ENCODE results near the gene UGT3A1.

Gene UGT3A1

DNA sequence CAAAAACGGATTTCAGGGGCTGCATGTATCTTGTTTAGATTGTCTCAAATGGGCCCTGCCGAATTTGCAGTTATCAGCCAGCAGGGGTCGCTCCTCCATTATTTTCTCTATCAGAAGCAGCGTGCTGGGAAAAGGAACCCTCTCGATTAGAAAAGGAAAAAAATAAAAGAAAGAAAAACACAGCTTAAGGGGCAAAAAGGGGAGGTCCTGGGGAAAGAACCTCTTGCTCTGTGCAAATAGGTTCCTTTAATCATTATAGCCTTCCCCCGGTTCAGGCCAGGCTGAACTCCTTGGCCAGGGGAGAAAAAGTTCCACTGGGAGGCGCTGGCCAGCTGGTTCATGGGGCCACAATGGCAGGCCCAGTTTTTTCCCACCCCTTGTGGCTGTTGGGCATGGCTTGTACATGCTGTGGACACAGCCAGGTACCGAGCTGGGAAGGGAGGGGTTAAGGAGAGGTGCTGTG is 27.8 kb downstream of the UGT3A1 start:
- Histone ChIP-seq H3K27me3 (ENCODE audit: control insufficient read depth in 5 of 5, insufficient read depth in 4 of 5, low read length in 5 of 5) (no peaks in the 10 kb centered on the region), H3K27ac (ENCODE audit: low read depth, low read length) (no peak overlapping the region), H3K36me3 (ENCODE audit: control insufficient read depth in 5 of 5, insufficient read depth in 5 of 5, low read length in 5 of 5) (no peaks in the 10 kb centered on the region), H3K4me1 (ENCODE audit: control insufficient read depth in 5 of 5, insufficient read depth in 5 of 5, low read length in 5 of 5) (no peaks in the 10 kb centered on the region), H3K9ac (ENCODE audit: low read length in 5 of 5) (no peak overlapping the region), H3K4me3 (ENCODE audit: low read depth in 1 of 5, low read length in 5 of 5) (no peak overlapping the region), H3K9me3 (ENCODE audit: control insufficient read depth in 5 of 5, low read length in 5 of 5) (peaks cover 3 to 14% (median 4%) of the 10 kb centered on the region in 5 donors)

DNA sequence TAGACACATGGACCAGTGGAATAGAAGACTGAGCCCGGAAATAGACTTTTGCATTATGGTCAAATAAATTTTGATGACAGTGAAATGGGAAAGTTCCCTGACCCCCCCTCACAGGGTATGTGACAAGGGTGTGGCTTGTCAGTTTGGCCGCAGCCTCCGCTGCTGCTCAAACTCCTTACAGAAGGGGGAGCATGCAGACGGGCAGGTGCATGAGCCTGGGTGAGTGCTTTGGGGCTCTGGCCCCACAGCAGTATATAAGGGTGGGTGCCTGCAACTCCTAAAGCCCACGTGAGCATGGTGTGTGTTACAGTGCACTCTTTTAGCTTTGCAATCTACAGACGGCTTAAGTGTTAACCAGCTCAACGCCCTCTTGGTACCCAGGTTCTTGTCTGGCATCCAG is 30.9 kb downstream of the UGT3A1 start:
- Histone ChIP-seq H3K36me3 (ENCODE audit: control insufficient read depth in 5 of 5, insufficient read depth in 5 of 5, low read length in 5 of 5) (no peaks in the 10 kb centered on the region), H3K9me3 (ENCODE audit: control insufficient read depth in 5 of 5, low read length in 5 of 5) (peaks cover 3 to 16% (median 7%) of the 10 kb centered on the region in 5 donors), H3K4me1 (ENCODE audit: control insufficient read depth in 5 of 5, insufficient read depth in 5 of 5, low read length in 5 of 5) (no peaks in the 10 kb centered on the region), H3K27ac (ENCODE audit: low read depth, low read length) (no peak overlapping the region), H3K27me3 (ENCODE audit: control insufficient read depth in 5 of 5, insufficient read depth in 4 of 5, low read length in 5 of 5) (peaks cover 0 to 2% (median 0%) of the 10 kb centered on the region in 5 donors), H3K9ac (ENCODE audit: low read length in 5 of 5) (no peak overlapping the region), H3K4me3 (ENCODE audit: low read depth in 1 of 5, low read length in 5 of 5) (no peak overlapping the region)

DNA sequence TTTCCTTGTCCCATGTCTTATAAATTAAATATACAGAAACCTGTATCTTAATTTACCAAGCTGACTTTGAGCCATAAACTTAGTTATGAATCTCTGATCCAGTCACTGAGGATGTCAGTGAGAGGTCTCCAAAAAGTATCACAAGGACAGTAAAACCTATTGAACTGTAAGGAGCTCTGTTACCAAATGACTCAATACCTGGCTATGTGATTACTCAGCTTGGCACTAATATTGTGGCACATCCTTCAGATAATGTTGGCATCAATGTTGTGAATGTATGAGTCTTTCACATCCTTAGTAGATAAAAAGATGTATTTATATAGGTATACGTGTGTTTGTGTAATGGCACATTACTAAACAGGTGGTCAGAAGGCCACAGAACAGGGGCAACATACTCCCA is 34.8 kb downstream of the UGT3A1 start:
- Histone ChIP-seq H3K4me1 (ENCODE audit: control insufficient read depth in 5 of 5, insufficient read depth in 5 of 5, low read length in 5 of 5) (no peaks in the 10 kb centered on the region), H3K27me3 (ENCODE audit: control insufficient read depth in 5 of 5, insufficient read depth in 4 of 5, low read length in 5 of 5) (peaks cover 0 to 11% (median 4%) of the 10 kb centered on the region in 5 donors), H3K9ac (ENCODE audit: low read length in 5 of 5) (no peak overlapping the region), H3K36me3 (ENCODE audit: control insufficient read depth in 5 of 5, insufficient read depth in 5 of 5, low read length in 5 of 5) (no peaks in the 10 kb centered on the region), H3K27ac (ENCODE audit: low read depth, low read length) (no peak overlapping the region), H3K9me3 (ENCODE audit: control insufficient read depth in 5 of 5, low read length in 5 of 5) (peaks cover 0 to 10% (median 0%) of the 10 kb centered on the region in 5 donors), H3K4me3 (ENCODE audit: low read depth in 1 of 5, low read length in 5 of 5) (no peak overlapping the region)

DNA sequence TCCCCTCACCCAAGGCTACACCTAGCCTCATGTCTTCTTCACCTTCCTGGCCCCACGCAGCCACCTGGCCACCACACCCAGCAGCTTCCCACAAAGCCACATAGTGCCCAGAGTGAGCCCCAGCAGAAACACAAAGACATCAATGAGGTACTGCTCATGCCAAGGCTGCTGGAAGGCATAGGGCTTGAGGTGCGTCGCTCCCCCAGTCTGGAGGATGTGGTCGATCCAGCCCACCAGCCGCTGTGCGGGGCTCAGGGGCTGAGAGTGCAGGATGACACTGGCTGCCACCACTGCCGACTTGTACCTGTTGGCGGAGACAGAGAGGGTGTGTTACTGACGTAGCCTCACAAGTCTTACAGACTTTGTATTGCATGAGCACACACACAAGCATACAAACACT is 37.0 kb downstream of the UGT3A1 start:
- Histone ChIP-seq H3K4me3 (ENCODE audit: low read depth in 1 of 5, low read length in 5 of 5) (no peak overlapping the region), H3K9ac (ENCODE audit: low read length in 5 of 5) (no peak overlapping the region), H3K9me3 (ENCODE audit: control insufficient read depth in 5 of 5, low read length in 5 of 5) (peaks cover 0 to 10% (median 0%) of the 10 kb centered on the region in 5 donors), H3K36me3 (ENCODE audit: control insufficient read depth in 5 of 5, insufficient read depth in 5 of 5, low read length in 5 of 5) (no peaks in the 10 kb centered on the region), H3K27me3 (ENCODE audit: control insufficient read depth in 5 of 5, insufficient read depth in 4 of 5, low read length in 5 of 5) (peaks cover 0 to 11% (median 4%) of the 10 kb centered on the region in 5 donors), H3K4me1 (ENCODE audit: control insufficient read depth in 5 of 5, insufficient read depth in 5 of 5, low read length in 5 of 5) (no peaks in the 10 kb centered on the region), H3K27ac (ENCODE audit: low read depth, low read length) (no peak overlapping the region)

DNA sequence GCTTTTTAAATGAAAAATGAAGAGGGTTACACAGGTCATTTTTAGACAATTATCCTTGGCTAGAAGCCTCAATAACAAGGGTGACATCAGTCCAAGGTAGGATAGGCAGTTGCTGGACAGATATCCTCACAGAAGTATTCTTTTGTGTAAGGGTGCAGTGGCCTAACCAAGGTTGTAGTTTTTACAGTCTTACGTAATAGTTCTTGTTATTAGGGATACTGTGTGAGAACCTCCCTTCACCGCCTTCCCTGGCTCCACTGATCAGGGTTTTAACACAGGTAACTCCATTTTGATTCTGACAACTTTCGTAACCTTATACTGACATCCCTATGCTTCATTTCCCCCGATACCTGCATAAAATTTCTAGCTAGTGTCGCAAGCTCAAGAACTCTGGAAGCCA is 44.1 kb downstream of the UGT3A1 start:
- Histone ChIP-seq H3K4me3 (ENCODE audit: low read depth in 1 of 5, low read length in 5 of 5) (no peak overlapping the region), H3K27me3 (ENCODE audit: control insufficient read depth in 5 of 5, insufficient read depth in 4 of 5, low read length in 5 of 5) (peaks cover 0 to 2% (median 0%) of the 10 kb centered on the region in 5 donors), H3K9ac (ENCODE audit: low read length in 5 of 5) (no peak overlapping the region), H3K4me1 (ENCODE audit: control insufficient read depth in 5 of 5, insufficient read depth in 5 of 5, low read length in 5 of 5) (no peaks in the 10 kb centered on the region), H3K9me3 (ENCODE audit: control insufficient read depth in 5 of 5, low read length in 5 of 5) (peaks cover 0 to 6% (median 0%) of the 10 kb centered on the region in 5 donors), H3K36me3 (ENCODE audit: control insufficient read depth in 5 of 5, insufficient read depth in 5 of 5, low read length in 5 of 5) (no peaks in the 10 kb centered on the region), H3K27ac (ENCODE audit: low read depth, low read length) (no peak overlapping the region)

DNA sequence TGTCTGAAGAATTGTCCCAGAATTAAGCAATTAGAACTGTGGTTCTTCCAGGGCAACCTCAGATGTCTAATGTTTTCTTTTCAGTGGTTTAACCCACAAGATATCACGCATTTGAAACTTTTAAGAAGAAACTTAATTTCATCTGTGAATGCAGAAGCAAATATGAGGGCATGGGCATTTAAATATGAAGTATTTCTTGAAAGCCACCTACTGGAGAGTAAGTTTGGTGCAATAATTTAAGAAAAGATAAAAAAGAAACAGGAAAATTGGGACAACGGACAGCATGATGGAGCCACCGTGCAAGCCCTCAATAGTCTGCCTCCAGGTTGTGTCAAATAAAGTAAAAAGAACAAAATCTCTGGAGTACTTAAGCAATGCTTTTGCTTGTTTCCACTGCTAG is 51.6 kb downstream of the UGT3A1 start:
- no peak overlapping the region for H3K9ac ChIP-seq (ENCODE audit: low read length in 5 of 5)
- H3K36me3 ChIP-seq (ENCODE audit: control insufficient read depth in 5 of 5, insufficient read depth in 5 of 5, low read length in 5 of 5), result no peaks in the 10 kb centered on the region
- peaks cover 0 to 4% (median 0%) of the 10 kb centered on the region in 5 donors for H3K27me3 ChIP-seq (ENCODE audit: control insufficient read depth in 5 of 5, insufficient read depth in 4 of 5, low read length in 5 of 5)
- peaks cover 0 to 6% (median 0%) of the 10 kb centered on the region in 5 donors for H3K9me3 ChIP-seq (ENCODE audit: control insufficient read depth in 5 of 5, low read length in 5 of 5)
- H3K4me3 ChIP-seq (ENCODE audit: low read depth in 1 of 5, low read length in 5 of 5), result no peak overlapping the region
- no peak overlapping the region for H3K27ac ChIP-seq (ENCODE audit: low read depth, low read length)
- H3K4me1 ChIP-seq (ENCODE audit: control insufficient read depth in 5 of 5, insufficient read depth in 5 of 5, low read length in 5 of 5), result no peaks in the 10 kb centered on the region

DNA sequence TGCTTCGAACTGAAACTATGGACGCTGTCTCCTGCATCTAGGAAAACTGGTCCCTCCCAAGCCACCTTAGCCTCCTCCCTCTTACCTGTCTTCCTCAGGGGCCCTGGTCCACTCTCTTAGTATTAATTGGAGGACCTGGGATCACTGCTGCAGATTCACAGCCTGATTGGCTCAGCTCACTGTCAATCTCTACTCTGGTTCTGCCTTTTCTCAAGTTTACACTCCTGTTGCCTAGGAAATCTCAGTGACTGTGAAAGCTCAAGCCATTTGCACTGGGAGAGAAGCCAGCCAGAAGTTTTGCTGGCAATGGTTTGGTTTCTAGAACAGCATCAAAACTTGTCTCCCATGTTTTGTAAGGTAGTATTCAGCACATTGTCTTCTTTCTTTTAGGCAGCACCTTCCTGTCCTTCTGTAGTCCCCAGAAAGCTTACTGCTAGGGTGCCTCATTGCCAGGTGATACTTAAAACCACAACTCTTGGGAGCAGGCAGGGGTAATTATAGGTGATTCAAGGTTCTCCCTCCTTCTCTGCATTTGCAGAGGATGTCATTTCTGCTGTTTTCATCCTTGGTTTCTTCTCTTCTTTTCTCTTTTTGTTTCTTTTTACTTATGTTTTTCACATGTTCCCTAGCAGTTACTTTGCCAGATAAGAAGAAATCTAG is 52.5 kb downstream of the UGT3A1 start, which contains the start of gene CAPSL:
Gene CAPSL, minus strand, starts transcription at position 55 of the 660 bp plus-strand sequence. CDS start 17,502 bp downstream, outside the sequence.
- H3K4me3 ChIP-seq (ENCODE audit: low read depth in 1 of 5, low read length in 5 of 5), result no peak within 1 kb of the TSS
- no peaks in the 10 kb centered on the region for H3K36me3 ChIP-seq (ENCODE audit: control insufficient read depth in 5 of 5, insufficient read depth in 5 of 5, low read length in 5 of 5)
- peaks cover 0 to 4% (median 0%) of the 10 kb centered on the region in 5 donors for H3K27me3 ChIP-seq (ENCODE audit: control insufficient read depth in 5 of 5, insufficient read depth in 4 of 5, low read length in 5 of 5)
- no peak within 1 kb of the TSS for H3K9ac ChIP-seq (ENCODE audit: low read length in 5 of 5)
- no peak within 1 kb of the TSS for H3K27ac ChIP-seq (ENCODE audit: low read depth, low read length)
- no peaks in the 10 kb centered on the region for H3K9me3 ChIP-seq (ENCODE audit: control insufficient read depth in 5 of 5, low read length in 5 of 5)
- no peaks in the 10 kb centered on the region for H3K4me1 ChIP-seq (ENCODE audit: control insufficient read depth in 5 of 5, insufficient read depth in 5 of 5, low read length in 5 of 5)

DNA sequence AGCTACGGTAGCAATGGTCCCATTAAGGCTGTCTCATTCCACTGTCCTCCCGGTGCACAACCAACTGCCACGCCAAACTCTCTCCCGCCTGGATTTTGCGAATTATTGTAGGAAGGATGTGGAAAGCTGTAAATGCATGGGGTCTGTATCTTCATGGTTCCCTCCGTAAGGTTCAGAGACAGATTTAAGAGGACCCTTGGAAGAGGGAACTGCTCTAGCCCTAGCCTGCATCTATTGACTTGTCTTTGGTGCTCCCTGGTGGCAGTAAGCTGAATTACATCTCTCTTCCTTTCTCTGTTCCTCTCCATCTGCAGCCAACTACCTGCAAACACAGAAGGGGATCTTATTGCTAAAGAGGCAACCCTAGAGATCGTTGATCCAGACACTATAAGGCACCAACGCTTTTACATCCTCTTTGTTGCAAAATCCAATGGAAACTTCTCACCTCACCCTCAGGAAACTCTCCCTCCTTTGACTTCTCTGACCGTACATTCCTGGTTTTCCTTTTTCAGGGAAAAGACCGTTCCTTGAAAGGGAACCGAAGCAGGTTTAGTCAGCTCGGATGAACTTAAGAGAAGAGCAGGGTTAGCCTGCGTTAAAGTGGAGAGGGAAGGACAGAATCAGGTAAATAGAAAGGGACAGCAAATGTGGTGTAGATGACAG is 64.7 kb downstream of the UGT3A1 start:
- H3K9ac ChIP-seq (ENCODE audit: low read length in 5 of 5), result no peak overlapping the region
- no peaks in the 10 kb centered on the region for H3K36me3 ChIP-seq (ENCODE audit: control insufficient read depth in 5 of 5, insufficient read depth in 5 of 5, low read length in 5 of 5)
- peaks cover 14 to 23% (median 18%) of the 10 kb centered on the region in 5 donors for H3K27me3 ChIP-seq (ENCODE audit: control insufficient read depth in 5 of 5, insufficient read depth in 4 of 5, low read length in 5 of 5)
- no peak overlapping the region for H3K27ac ChIP-seq (ENCODE audit: low read depth, low read length)
- H3K4me3 ChIP-seq (ENCODE audit: low read depth in 1 of 5, low read length in 5 of 5), result peak overlapping the region in 3 of 5 donors; percentile 6 to 37 (median 22)
- peaks cover 0 to 12% (median 5%) of the 10 kb centered on the region in 5 donors for H3K4me1 ChIP-seq (ENCODE audit: control insufficient read depth in 5 of 5, insufficient read depth in 5 of 5, low read length in 5 of 5)
- no peaks in the 10 kb centered on the region for H3K9me3 ChIP-seq (ENCODE audit: control insufficient read depth in 5 of 5, low read length in 5 of 5)

DNA sequence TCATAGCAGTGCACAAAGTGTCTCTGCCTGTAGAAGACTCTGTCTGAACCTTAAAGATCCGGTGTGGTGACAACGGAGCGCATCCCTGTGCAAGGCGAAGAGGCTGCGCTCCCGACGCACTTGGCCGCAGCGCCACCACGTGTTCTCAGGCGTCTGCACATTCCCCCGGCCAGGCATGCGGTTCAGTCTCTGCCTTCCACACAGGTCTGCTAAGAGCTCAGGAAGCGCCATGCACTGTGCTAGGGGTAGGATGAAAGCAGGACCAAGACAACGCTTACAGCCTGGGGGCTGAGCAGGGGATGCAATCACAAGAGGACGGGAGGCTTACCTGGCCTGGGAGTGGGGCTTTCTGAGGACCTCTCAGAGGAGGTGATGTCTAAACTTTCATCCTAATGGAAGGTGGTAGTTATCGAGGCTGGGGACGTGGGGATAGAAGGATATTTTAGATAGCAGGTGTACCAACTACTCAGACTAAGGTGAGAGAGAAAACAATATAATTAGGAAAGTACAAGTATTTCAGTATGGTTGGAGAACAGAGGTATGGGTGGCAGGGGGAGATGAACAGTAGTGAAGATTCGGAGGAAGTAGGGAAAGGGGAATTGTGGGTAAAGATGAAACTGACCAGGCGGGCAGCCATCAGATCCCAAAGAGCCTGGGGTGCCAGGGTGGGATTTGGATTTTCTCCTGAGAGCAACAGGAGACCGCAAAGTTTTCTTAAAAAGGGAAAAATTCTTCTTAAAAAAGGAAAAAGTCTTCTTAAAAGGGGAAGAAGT is 66.1 kb downstream of the UGT3A1 start:
- Histone ChIP-seq H3K4me3 (ENCODE audit: low read depth in 1 of 5, low read length in 5 of 5) (peak overlapping the region in 2 of 5 donors; percentile 5 to 22), H3K4me1 (ENCODE audit: control insufficient read depth in 5 of 5, insufficient read depth in 5 of 5, low read length in 5 of 5) (peaks cover 0 to 12% (median 5%) of the 10 kb centered on the region in 5 donors), H3K27me3 (ENCODE audit: control insufficient read depth in 5 of 5, insufficient read depth in 4 of 5, low read length in 5 of 5) (peaks cover 14 to 23% (median 18%) of the 10 kb centered on the region in 5 donors), H3K9ac (ENCODE audit: low read length in 5 of 5) (no peak overlapping the region), H3K36me3 (ENCODE audit: control insufficient read depth in 5 of 5, insufficient read depth in 5 of 5, low read length in 5 of 5) (no peaks in the 10 kb centered on the region), H3K27ac (ENCODE audit: low read depth, low read length) (no peak overlapping the region), H3K9me3 (ENCODE audit: control insufficient read depth in 5 of 5, low read length in 5 of 5) (no peaks in the 10 kb centered on the region)

Data from subcutaneous abdominal adipose tissue (tissue), 5 donors.